ENCODE results near the gene CYP2U1. TPM values are rescaled to one million over a fixed set of nuclear protein-coding genes. Genes with fewer than 3 reads are reported as not detected.

CYP2U1 gene
- total RNA-seq, result 1 to 10 TPM; 5.3 to 5.4 TPM

DNA sequence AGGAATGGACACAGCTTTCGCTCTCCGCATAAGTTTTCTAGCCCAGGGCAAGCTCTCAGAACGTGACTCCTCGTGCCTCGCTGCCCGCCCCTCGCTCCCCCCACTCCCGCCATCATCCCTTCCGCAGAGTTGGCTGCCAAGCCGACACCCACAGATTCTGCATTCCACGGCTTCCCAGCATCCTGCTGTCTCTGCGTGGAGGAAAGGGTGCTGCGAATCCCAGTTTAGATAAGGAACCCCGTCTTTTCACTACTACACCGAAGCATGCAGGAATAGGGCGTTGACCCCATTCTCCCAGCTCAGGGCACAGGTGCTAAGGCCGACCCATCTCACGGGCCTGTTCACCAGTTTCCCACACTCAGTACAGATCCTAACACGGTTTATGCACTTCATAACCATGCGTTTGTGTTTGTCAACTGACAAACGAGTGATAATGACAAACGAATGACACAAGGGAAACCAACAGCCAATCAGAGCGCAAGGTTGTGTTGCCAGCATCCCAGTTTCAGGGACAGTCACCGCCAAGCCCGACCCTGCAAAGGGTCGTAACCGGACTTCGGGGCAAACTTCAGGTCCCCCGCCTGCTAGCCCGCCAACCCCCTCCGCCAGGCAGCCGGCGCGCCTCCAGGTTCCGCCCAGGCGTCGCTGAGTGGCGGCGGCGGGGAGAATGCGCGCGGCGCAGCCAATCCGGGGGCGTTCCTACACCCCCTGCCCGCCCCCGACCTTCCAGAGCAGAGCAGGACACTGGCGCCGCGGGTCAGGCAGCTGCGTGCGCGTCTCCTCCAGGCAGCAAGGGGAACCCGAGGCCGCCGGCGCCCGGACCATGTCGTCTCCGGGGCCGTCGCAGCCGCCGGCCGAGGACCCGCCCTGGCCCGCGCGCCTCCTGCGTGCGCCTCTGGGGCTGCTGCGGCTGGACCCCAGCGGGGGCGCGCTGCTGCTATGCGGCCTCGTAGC is at the start of gene CYP2U1:
Gene CYP2U1, plus strand, starts transcription at position 729 of the 954 bp plus-strand sequence. Its CDS starts 95 bp downstream, at position 824.
- Mint-ChIP-seq H3K27me3 (no peaks in the 10 kb centered on the region), H3K4me3 (peak within 1 kb of the TSS; percentile 90), H3K27ac (peak within 1 kb of the TSS; percentile 78), H3K4me1 (peaks cover 18% of the 10 kb centered on the region), H3K9me3 (no peaks in the 10 kb centered on the region), H3K36me3 (peaks cover 3% of the 10 kb centered on the region)
- ATAC-seq (ENCODE audit: low read depth) (peak; percentile 97), DNase-seq (peak; percentile 87)
- POLR2A ChIA-PET, result interaction anchor here (0.9 kb wide), 1 partner anchor 211 kb away, joined by 4 read pairs; the partner anchor contains the start of gene PAPSS1

DNA sequence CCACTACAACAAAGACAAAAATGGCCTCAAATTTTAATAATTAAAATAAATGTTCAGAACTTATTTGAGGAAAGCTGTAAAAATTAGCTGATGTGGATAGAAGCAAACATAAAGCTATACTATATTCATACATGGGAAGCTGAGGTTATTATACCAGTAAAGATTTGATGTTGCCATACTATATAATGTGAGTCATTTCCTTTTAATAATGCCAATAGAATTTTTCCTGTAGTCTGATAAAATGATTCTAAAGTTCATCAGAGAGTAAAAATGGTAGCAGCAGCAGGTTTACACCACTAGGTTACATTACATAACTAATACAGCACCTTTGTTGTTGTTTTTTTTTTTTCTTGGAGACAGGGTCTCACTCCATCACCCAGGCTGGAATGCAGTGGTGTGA is 45.5 kb upstream of the CYP2U1 start:
- DNase-seq (no peak), ATAC-seq (ENCODE audit: low read depth) (no peak)
- H3K4me3 Mint-ChIP-seq, result no peak overlapping the region
- POLR2A ChIA-PET, result no interaction called here
- peaks cover 4% of the 10 kb centered on the region for H3K9me3 Mint-ChIP-seq
- no peaks in the 10 kb centered on the region for H3K4me1 Mint-ChIP-seq
- H3K27me3 Mint-ChIP-seq, result peaks cover 10% of the 10 kb centered on the region
- H3K27ac Mint-ChIP-seq, result no peak overlapping the region
- H3K36me3 Mint-ChIP-seq, result no peaks in the 10 kb centered on the region

DNA sequence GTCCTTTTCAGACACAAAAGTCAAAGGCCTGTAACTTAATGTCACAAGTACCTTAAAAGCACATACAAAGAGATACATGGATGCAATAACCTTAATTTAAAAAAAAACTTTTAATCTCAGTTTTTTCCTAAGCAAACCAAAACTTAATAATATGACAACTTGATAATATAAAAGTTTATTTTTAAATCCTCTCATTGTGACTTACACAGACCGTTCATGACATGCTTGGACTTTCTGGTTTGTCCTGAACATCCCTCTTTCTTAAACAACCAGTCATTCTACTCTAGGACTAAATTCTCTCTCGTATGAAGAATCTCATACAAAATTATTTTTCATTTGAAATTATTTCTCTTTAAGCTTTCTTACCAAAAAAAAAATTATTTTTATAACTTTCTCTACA is 43.1 kb upstream of the CYP2U1 start:
- no peak for ATAC-seq (ENCODE audit: low read depth)
- no peak overlapping the region for H3K27ac Mint-ChIP-seq
- no peak for DNase-seq
- peaks cover 8% of the 10 kb centered on the region for H3K27me3 Mint-ChIP-seq
- POLR2A ChIA-PET, result no interaction called here
- no peaks in the 10 kb centered on the region for H3K36me3 Mint-ChIP-seq
- no peaks in the 10 kb centered on the region for H3K4me1 Mint-ChIP-seq
- peaks cover 5% of the 10 kb centered on the region for H3K9me3 Mint-ChIP-seq
- H3K4me3 Mint-ChIP-seq, result no peak overlapping the region

DNA sequence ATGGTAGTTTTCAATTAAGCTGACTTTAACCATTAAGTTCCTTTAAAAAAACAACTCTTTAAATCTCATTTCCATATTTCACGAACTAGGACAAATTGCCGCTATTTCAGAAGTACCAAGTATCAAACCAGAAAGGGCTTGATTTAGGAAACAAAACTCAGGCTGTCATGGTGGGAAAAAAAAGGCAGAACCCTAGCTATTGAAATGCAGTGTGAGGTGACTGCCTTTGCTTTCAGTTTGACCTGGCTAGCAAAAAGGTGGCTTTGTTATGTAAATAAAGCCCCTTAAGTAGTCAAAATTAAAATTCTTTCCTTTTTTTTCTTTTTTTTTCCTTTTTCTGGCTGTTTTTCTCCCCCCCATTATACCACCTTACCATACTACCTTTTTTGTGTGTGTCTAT is 40.6 kb upstream of the CYP2U1 start:
- Mint-ChIP-seq H3K36me3 (no peaks in the 10 kb centered on the region), H3K27ac (no peak overlapping the region), H3K4me1 (no peaks in the 10 kb centered on the region), H3K4me3 (no peak overlapping the region), H3K27me3 (peaks cover 5% of the 10 kb centered on the region), H3K9me3 (peaks cover 5% of the 10 kb centered on the region)
- no peak for DNase-seq
- POLR2A ChIA-PET, result no interaction called here
- ATAC-seq (ENCODE audit: low read depth), result no peak

DNA sequence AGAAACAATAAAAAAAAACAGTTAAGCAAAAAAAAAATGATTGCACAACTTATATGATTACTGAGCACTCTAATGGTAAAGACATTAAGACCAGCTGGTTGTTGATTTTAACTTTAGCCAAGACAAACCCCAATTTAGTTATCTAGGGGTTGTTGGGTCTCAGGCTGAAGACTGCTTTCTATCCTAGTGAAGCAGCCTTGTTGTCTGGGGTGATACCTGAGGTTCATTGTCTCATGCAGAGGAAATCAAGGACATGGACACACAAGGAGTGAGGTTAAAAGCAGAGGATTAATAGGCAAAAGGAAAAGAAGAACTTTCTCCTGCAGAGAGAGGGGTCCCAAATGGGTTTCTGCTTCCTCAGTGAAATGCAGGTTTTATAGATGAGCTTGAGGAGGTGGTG is 40.0 kb upstream of the CYP2U1 start:
- ATAC-seq (ENCODE audit: low read depth), result no peak
- Mint-ChIP-seq H3K27ac (no peak overlapping the region), H3K36me3 (no peaks in the 10 kb centered on the region), H3K4me3 (no peak overlapping the region), H3K27me3 (peaks cover 5% of the 10 kb centered on the region), H3K9me3 (peaks cover 5% of the 10 kb centered on the region), H3K4me1 (no peaks in the 10 kb centered on the region)
- POLR2A ChIA-PET, result no interaction called here
- DNase-seq, result no peak

DNA sequence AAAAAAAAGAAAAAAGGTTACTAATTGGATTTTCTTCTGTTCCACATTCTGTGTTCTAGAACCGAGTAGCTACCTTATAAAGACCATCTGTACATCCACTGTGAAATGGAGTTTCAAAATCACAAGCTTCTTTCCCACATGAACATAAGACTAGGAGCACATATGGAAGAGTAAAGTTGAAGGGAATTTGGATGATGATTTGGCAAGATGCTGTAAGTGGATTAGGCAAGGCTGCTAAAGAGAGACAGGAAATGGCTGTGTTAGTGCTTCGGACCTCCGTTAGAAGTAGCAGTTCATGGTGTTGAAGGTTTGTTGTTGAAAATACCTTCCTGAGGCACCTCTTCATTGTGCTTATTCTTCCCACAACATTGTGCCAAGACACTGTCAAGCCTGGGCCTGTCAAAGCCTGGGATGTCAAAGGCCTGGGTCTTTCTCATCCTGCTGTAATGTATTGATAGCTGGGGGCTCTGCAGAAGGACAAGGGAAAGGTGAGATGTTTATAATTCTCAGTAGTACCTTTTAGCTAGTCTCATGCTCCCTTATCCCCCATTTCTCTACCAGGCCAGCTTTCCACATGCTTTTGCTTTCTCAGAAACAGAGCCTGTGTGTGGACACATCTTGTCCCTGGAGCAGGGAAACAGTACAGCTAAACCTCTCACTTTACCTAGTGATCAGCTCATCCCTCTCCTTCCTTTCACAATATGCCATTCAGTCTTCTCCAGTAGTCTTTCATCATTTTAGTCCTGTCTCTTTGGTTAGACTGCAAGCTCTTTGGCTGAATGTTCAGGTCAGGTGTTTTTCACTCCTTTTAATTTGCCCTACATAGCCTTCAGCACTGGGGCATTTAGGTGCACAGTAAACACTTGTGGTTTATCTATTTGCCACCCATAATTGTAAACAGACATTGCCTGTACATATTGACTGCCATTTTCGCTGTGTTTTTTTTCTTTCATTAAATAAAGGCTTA is 37.9 kb upstream of the CYP2U1 start:
- Mint-ChIP-seq H3K27me3 (peaks cover 11% of the 10 kb centered on the region), H3K36me3 (no peaks in the 10 kb centered on the region), H3K4me3 (no peak overlapping the region), H3K27ac (no peak overlapping the region), H3K9me3 (peaks cover 3% of the 10 kb centered on the region), H3K4me1 (no peaks in the 10 kb centered on the region)
- DNase-seq (no peak), ATAC-seq (ENCODE audit: low read depth) (no peak)
- POLR2A ChIA-PET, result no interaction called here

DNA sequence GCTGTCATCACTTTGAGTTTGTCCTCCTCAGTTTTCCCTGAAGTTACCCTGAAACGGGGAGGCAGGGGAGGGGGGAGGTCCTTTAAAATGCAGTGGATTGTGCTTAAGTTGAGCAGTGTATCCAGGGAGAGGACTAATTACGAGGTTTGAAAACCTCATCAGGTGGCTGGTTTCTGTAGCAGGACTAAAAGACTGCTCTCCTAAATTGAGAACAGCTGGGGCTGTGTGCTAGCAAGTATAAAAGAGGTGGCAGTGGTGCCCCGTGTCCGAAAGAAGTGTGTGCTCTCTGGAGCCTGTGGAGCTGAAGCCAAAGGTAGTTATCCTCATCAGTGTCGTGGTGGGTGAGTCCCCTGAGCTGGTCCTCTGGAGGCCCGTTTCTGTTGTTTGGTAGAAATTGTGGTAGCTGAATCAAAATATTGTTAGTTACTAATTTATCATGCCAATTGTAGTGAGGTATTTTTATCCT is 37.2 kb upstream of the CYP2U1 start:
- DNase-seq, result no peak
- Mint-ChIP-seq H3K9me3 (peaks cover 3% of the 10 kb centered on the region), H3K36me3 (no peaks in the 10 kb centered on the region), H3K27ac (no peak overlapping the region), H3K4me3 (no peak overlapping the region), H3K4me1 (no peaks in the 10 kb centered on the region), H3K27me3 (peaks cover 11% of the 10 kb centered on the region)
- POLR2A ChIA-PET, result no interaction called here
- ATAC-seq (ENCODE audit: low read depth), result no peak

DNA sequence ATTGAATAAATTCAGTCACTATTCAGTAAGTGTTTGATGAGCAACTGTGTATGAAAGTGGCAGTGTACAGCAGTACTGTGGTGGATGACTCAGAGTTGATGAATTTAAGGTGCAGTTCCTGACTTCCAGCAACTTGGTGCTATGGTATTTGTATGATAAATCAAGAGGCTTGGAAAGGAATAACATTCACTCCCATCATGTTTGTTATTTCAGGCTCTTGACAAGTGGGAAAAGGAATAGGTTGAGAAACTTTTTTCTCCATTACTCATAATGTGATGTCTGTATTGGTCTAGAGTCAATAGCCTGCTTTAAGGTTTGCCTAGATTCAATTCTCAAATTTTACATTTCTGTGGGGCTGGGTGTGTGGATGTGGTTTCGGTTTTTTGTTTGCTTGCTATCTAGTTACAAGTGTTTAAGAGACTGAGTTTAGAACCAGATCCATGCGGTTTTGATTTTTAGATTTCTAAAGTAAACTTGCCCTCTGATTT is 35.1 kb upstream of the CYP2U1 start:
- Mint-ChIP-seq H3K4me3 (no peak overlapping the region), H3K4me1 (no peaks in the 10 kb centered on the region), H3K36me3 (no peaks in the 10 kb centered on the region), H3K27ac (no peak overlapping the region), H3K27me3 (peaks cover 17% of the 10 kb centered on the region), H3K9me3 (no peaks in the 10 kb centered on the region)
- ATAC-seq (ENCODE audit: low read depth) (no peak), DNase-seq (no peak)
- POLR2A ChIA-PET, result no interaction called here

DNA sequence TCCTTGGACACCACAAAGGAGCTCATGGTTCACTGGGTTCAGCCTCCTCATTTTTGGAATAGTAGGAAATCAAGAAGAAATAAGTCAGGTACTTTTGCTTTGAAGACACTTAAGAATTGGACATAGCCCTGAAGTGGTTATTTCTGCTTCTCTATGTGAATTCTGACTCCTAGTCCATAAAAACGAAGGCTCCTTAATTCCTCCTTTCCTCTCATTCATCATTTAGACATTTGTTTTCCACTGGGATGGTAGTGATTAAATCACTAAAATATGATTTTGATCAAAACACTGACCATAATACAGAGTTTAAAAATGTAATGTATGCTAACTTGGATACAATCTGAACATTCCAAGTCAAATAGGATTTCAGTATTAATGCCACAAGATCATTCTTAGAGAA is 34.7 kb upstream of the CYP2U1 start:
- POLR2A ChIA-PET, result no interaction called here
- Mint-ChIP-seq H3K9me3 (no peaks in the 10 kb centered on the region), H3K4me3 (no peak overlapping the region), H3K4me1 (no peaks in the 10 kb centered on the region), H3K36me3 (no peaks in the 10 kb centered on the region), H3K27me3 (peaks cover 17% of the 10 kb centered on the region), H3K27ac (no peak overlapping the region)
- ATAC-seq (ENCODE audit: low read depth) (no peak), DNase-seq (no peak)

DNA sequence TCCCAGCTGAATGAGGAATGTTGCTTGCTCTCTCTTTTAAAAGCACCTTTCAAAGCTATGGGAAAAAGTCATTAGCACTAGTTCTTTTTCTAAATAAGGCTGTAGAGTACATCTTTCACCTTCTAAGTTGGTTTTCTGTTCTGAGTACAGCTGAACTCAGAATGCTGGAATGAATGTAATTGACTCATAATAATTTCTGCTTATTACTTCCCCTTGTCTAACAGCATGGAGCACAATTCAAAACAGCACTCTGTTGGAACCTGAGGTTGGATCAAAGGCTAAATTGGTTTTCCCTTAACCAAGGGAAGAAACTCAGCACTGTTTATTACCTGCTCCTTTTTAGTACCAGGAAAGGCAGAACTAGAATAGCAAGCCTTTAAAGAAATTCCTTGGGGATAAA is 33.5 kb upstream of the CYP2U1 start:
- Mint-ChIP-seq H3K9me3 (no peaks in the 10 kb centered on the region), H3K4me1 (no peaks in the 10 kb centered on the region), H3K27me3 (peaks cover 25% of the 10 kb centered on the region), H3K4me3 (no peak overlapping the region), H3K27ac (no peak overlapping the region), H3K36me3 (no peaks in the 10 kb centered on the region)
- DNase-seq, result no peak
- POLR2A ChIA-PET, result interaction anchor here (0.6 kb wide), 1 partner anchor 19 kb away, joined by 3 read pairs; no protein-coding TSS in a partner anchor
- no peak for ATAC-seq (ENCODE audit: low read depth)

DNA sequence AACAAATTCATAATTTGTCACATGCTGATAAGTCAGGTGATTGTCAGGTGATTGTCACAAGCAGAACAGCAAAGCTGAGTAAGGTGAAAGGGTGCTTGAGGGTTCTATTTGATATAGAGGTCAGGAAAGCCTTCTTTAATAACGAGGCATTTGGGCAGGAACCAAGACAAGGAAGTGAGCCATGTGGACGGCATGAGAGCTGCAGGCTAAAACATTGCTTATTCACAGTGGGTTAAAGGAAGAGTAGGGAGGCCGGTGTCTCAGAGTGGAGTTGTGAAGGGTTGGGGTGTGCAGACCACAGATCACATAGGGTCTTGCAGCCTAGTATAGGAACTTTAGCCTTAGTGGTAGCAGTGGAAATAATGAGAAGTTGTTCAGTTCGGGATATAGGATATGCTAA is 31.3 kb upstream of the CYP2U1 start:
- Mint-ChIP-seq H3K27ac (no peak overlapping the region), H3K4me3 (no peak overlapping the region), H3K27me3 (peaks cover 28% of the 10 kb centered on the region), H3K36me3 (no peaks in the 10 kb centered on the region), H3K9me3 (no peaks in the 10 kb centered on the region), H3K4me1 (no peaks in the 10 kb centered on the region)
- ATAC-seq (ENCODE audit: low read depth) (no peak), DNase-seq (no peak)
- POLR2A ChIA-PET, result no interaction called here

DNA sequence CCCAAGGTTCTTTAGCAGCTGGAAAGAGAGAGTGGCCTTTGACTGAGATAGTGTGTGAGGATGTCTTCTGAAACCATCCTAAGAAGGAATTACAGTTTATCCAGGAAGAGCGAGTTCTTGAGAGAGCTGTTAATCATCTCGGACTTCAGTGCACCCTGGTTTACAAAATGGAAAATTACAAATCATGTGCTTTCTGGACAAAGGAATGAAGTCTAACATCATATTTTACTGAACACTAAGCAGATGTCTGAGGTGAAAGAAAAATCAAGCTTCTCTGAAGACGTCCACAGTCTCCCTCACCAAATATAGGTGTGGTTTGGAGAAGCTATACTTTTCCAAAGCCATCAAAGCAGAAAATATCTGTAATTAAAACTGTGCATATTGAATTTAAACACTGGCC is 30.8 kb upstream of the CYP2U1 start:
- no peaks in the 10 kb centered on the region for H3K4me1 Mint-ChIP-seq
- no peaks in the 10 kb centered on the region for H3K36me3 Mint-ChIP-seq
- no peak overlapping the region for H3K27ac Mint-ChIP-seq
- H3K27me3 Mint-ChIP-seq, result peaks cover 25% of the 10 kb centered on the region
- ATAC-seq (ENCODE audit: low read depth) (no peak), DNase-seq (no peak)
- POLR2A ChIA-PET, result no interaction called here
- H3K4me3 Mint-ChIP-seq, result no peak overlapping the region
- no peaks in the 10 kb centered on the region for H3K9me3 Mint-ChIP-seq

DNA sequence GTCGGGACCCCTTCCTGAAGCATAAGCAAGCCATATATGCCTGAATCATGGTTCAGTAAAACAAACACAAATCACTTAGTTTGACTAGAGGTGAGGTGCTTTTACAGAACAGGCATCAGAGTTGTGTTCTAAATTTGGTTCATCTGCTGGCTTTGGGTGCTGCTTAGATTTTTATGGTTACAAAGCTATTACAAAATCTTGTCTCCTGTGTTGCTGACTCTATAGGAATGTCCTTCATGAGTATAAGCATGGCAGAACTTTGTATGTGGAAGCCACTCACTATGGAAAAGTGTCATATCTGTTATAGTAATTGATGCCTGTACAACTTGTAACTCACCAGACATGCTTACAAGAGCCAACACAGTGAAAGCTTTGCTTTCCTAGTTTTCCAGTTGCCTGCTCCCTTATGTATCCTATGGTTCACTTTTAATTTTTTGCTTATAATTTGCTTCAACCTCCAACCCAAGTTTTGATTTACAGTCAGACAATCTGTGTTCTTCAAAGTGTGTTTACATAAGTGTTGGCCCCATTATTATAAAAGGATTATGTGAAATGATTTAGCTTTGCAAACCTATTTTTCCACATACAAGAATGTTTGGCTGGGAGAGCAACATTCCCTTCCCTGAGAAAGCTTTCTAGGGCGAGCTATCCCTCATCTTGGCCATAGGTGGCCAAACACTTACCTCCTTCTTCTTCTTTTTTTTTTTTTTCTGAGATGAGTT is 30.0 kb upstream of the CYP2U1 start:
- no peaks in the 10 kb centered on the region for H3K36me3 Mint-ChIP-seq
- no peak overlapping the region for H3K4me3 Mint-ChIP-seq
- no peaks in the 10 kb centered on the region for H3K4me1 Mint-ChIP-seq
- H3K27ac Mint-ChIP-seq, result no peak overlapping the region
- H3K9me3 Mint-ChIP-seq, result peaks cover 2% of the 10 kb centered on the region
- ATAC-seq (ENCODE audit: low read depth), result no peak
- POLR2A ChIA-PET, result no interaction called here
- H3K27me3 Mint-ChIP-seq, result peaks cover 25% of the 10 kb centered on the region
- DNase-seq, result no peak
